Right atrium auricular region (tissue), 2 donors: ENCODE results near the gene ZNF236. TPM values are rescaled to one million over a fixed set of nuclear protein-coding genes. Genes with fewer than 3 reads are reported as not detected.

Experiments
- DNase-seq: peaks from one replicate; pipeline ENCODE4 v3.0.0-alpha.2; 2019; ENCODE audit warnings: low spot score
- H3K27ac ChIP-seq, 2 donors: fragments of 200-600 bp; sonication (generic); 1 replicate in 1 of 2; 2 replicates in 1 of 2; pipeline ENCODE4 v1.5.1; 2016 to 2019
- H3K27me3 ChIP-seq, 2 donors: fragments of 200-600 bp; sonication (generic); one replicate each; pipeline versions ENCODE4 v1.5.1 to v1.6.0; 2017 to 2019
- H3K36me3 ChIP-seq: fragments of 200-600 bp; sonication (generic); one replicate; pipeline ENCODE4 v1.5.1; 2016
- H3K4me1 ChIP-seq, 2 donors: fragments of 200-600 bp; sonication (generic); one replicate each; pipeline versions ENCODE4 v1.5.1 to v1.6.0; 2017 to 2019
- H3K4me3 ChIP-seq, 2 donors: fragments of 200-600 bp; sonication (generic); 1 replicate in 1 of 2; 2 replicates in 1 of 2; pipeline ENCODE4 v1.5.1; 2017 to 2019; ENCODE audit warnings: mild to moderate bottlenecking in 1 of 2, moderate library complexity in 1 of 2
- H3K9me3 ChIP-seq, 2 donors: fragments of 200-600 bp; sonication (generic); one replicate each; pipeline ENCODE4 v1.5.1; 2019
- total RNA-seq, 2 donors: library from RNA; depleted of rRNA; stranded (reverse); fragments of >200 nt; gene quantifications; one replicate each; pipeline ENCODE4 v1.1.0, GENCODE V29; 2016
- TF ChIP-seq, protein P1 (sequence below), 2 donors: fragments of 200-600 bp; sonication (generic); IDR thresholded peaks; one replicate each; pipeline ENCODE4 v1.5.1; 2019; ENCODE audit warnings: antibody characterized with exemption in 2 of 2

Gene ZNF236
- total RNA-seq, 2 donors from 2014 or later, result 11.0 to 12.7 TPM

- TF ChIP-seq, protein P1, sequence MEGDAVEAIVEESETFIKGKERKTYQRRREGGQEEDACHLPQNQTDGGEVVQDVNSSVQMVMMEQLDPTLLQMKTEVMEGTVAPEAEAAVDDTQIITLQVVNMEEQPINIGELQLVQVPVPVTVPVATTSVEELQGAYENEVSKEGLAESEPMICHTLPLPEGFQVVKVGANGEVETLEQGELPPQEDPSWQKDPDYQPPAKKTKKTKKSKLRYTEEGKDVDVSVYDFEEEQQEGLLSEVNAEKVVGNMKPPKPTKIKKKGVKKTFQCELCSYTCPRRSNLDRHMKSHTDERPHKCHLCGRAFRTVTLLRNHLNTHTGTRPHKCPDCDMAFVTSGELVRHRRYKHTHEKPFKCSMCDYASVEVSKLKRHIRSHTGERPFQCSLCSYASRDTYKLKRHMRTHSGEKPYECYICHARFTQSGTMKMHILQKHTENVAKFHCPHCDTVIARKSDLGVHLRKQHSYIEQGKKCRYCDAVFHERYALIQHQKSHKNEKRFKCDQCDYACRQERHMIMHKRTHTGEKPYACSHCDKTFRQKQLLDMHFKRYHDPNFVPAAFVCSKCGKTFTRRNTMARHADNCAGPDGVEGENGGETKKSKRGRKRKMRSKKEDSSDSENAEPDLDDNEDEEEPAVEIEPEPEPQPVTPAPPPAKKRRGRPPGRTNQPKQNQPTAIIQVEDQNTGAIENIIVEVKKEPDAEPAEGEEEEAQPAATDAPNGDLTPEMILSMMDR (IDR thresholded peaks at IDR 0.05), result no peak
- H3K4me3 ChIP-seq, result no peak overlapping the region
- DNase-seq, result no peak
- peaks cover 56% of the 10 kb centered on the region for H3K36me3 ChIP-seq
- H3K9me3 ChIP-seq, result no peaks in the 10 kb centered on the region
- no peak overlapping the region for H3K27ac ChIP-seq
- H3K27me3 ChIP-seq, result no peaks in the 10 kb centered on the region
- H3K4me1 ChIP-seq, result no peaks in the 10 kb centered on the region
Measured at GRCh38 chr18:76880026-76880425, 57.7 kb downstream of the ZNF236 start.

DNA sequence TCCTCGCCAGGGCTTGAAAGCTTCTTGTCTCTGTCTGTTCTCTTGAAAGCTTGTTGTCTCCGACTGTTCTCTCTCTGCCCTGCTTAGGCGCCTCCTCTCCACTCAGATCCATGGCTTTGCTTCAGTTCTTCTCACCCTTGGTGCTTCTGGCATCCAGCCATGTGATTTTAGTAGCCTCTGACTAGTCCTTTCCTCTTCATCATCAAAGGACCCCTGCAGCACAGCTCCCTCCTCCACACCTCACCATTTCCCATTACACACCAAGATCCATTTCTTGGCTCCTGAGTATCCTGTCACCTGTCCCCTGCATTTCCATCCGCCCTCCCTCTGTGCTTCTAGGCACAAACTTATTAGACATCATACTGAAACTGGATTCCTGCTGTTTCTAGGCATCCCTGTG is 59.4 kb downstream of the ZNF236 start:
- no peaks in the 10 kb centered on the region for H3K4me1 ChIP-seq
- no peaks in the 10 kb centered on the region for H3K9me3 ChIP-seq
- TF ChIP-seq, protein P1 (IDR thresholded peaks at IDR 0.05), result no peak
- H3K4me3 ChIP-seq, result no peak overlapping the region
- peaks cover 55% of the 10 kb centered on the region for H3K36me3 ChIP-seq
- H3K27me3 ChIP-seq, result no peaks in the 10 kb centered on the region
- H3K27ac ChIP-seq, result no peak overlapping the region
- no peak for DNase-seq

GRCh38 chr18:76882146-76882545 is 59.8 kb downstream of the ZNF236 start:
- DNase-seq, result no peak
- Histone ChIP-seq H3K4me1 (no peaks in the 10 kb centered on the region), H3K27me3 (no peaks in the 10 kb centered on the region), H3K27ac (no peak overlapping the region), H3K9me3 (no peaks in the 10 kb centered on the region), H3K4me3 (no peak overlapping the region), H3K36me3 (peaks cover 59% of the 10 kb centered on the region)
- TF ChIP-seq, protein P1 (IDR thresholded peaks at IDR 0.05), result no peak

- Histone ChIP-seq H3K4me3 (no peak overlapping the region), H3K9me3 (no peaks in the 10 kb centered on the region), H3K27ac (no peak overlapping the region), H3K36me3 (peaks cover 73% of the 10 kb centered on the region), H3K27me3 (no peaks in the 10 kb centered on the region), H3K4me1 (no peaks in the 10 kb centered on the region)
- TF ChIP-seq, protein P1 (IDR thresholded peaks at IDR 0.05), result no peak
- DNase-seq, result no peak
Measured at GRCh38 chr18:76885001-76885400, 62.6 kb downstream of the ZNF236 start.

DNA sequence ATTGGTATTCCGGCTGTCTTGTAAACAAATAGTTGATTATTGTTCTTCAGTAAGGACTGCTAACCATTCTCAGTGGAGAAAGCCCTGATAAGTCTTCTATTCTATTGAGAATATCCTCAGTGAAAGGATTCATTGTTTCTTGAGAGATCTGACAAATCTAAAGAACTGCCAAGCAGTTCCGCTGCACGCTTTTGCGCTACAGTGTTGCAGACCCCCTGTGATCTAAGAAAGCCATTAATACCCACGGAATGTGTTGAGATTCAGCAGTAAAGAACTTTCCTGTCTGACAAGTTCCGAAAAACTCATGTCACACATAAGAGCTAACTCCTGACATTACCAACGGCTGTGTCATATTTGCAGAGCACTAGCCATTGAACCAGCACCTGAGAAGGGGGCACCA is 63.8 kb downstream of the ZNF236 start:
- no peak for DNase-seq
- no peaks in the 10 kb centered on the region for H3K4me1 ChIP-seq
- H3K36me3 ChIP-seq, result peaks cover 62% of the 10 kb centered on the region
- no peaks in the 10 kb centered on the region for H3K9me3 ChIP-seq
- TF ChIP-seq, protein P1 (IDR thresholded peaks at IDR 0.05), result no peak
- H3K27me3 ChIP-seq, result no peaks in the 10 kb centered on the region
- no peak overlapping the region for H3K27ac ChIP-seq
- no peak overlapping the region for H3K4me3 ChIP-seq

DNA sequence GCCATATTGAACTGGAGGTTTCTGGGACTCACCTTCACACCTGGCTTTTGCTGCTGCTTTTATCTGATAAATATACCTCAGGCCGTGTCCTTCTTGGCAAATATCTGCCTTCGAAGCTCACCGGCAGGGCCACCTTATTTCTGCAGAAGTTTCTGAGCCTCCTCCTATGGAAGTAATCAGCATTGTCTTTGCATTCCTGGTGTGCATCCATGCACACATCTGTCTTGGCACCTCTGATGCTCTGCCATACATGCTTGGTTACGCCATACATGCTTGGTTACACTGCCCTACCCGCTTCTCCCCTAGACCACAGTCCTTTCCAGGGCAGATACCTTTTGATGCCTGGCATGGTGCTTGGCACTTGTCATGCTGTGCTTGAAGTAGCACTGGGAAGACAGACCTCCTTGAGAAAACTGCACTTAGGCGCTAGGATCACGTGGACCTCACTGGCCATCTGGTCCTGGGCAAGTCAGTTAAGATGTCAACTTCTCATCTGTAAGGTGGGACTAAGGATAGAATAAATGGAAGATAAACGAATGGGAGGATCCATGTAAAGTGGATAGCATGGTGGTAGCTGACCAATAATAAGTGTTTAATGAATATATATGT is 66.8 kb downstream of the ZNF236 start:
- TF ChIP-seq, protein P1 (IDR thresholded peaks at IDR 0.05), result no peak
- H3K9me3 ChIP-seq, result no peaks in the 10 kb centered on the region
- peaks cover 37% of the 10 kb centered on the region for H3K36me3 ChIP-seq
- no peaks in the 10 kb centered on the region for H3K4me1 ChIP-seq
- H3K27me3 ChIP-seq, result no peaks in the 10 kb centered on the region
- H3K27ac ChIP-seq, result no peak overlapping the region
- no peak for DNase-seq
- H3K4me3 ChIP-seq, result no peak overlapping the region
